K562 (cell line): ENCODE results near the gene ACBD6. TPM values are rescaled to one million over a fixed set of nuclear protein-coding genes. Genes with fewer than 3 reads are reported as not detected.

Source experiments
- ATAC-seq: fragments of 200-7000 bp; cut with Tn5 transposase; 3 replicates; pipeline ENCODE4 v1.9.1; 2020; ENCODE audit warnings: moderate library complexity
- BruUV-seq: library from RNA; stranded (reverse); fragments of 400-500 nt; replicated peaks from 2 replicates; lab custom pipeline; 2021; lab: Mats Ljungman, UMichigan
- CTCF ChIA-PET: fragments of 300-600 bp; formaldehyde crosslinking; extraction: SDS; loops from one replicate; lab custom pipeline; 2021; ENCODE audit warnings: low intra/inter-chr PET ratio; lab: Yijun Ruan, JAX
- POLR2A ChIA-PET: fragments of 300-600, 350-650 bp; sonication (Branson Sonifier 250); formaldehyde crosslinking; extraction: SDS; loops from one replicate; lab custom pipeline; 2021; ENCODE audit warnings: antibody characterized with exemption, inconsistent platforms; lab: Yijun Ruan, JAX
- DNase-seq, 4 experiments: peaks; one replicate each; pipeline versions ENCODE4 v3.0.0 to v3.0.0-alpha.2; 2011 to 2018; ENCODE audit warnings: low spot score in 3 of 4, mixed read lengths in 3 of 4; ENCODE audit errors: extremely low read depth in 1 of 4
- FAIRE-seq: peaks from 2 replicates; lab custom pipeline; 2011; peaks lifted over from hg19 to GRCh38; lab: Jason Lieb, UNC
- H2AFZ ChIP-seq: 2 replicates; pipeline ENCODE4 v1.6.0; 2011; ENCODE audit warnings: low read depth, low read length, control low read depth, inconsistent platforms
- H3K27ac ChIP-seq: fragments of 200-600 bp; 3 replicates; pipeline ENCODE4 v1.8.0; 2011; ENCODE audit warnings: low read depth, mild to moderate bottlenecking, control low read depth, inconsistent platforms, low read length, moderate library complexity, mixed read lengths; ENCODE audit errors: extremely low read depth
- H3K27me3 ChIP-seq, 2 experiments: fragments of 300-600 bp in 1 of 2; 2 replicates in 1 of 2; 3 replicates in 1 of 2; pipeline versions ENCODE4 v1.6.0 to v1.8.0; 2011; ENCODE audit warnings: inconsistent platforms in 2 of 2, low read length in 2 of 2, mild to moderate bottlenecking in 1 of 2, mixed read lengths in 1 of 2, moderate library complexity in 1 of 2; ENCODE audit not compliant: control insufficient read depth in 2 of 2, insufficient read depth in 2 of 2
- H3K36me3 ChIP-seq: fragments of 300-600 bp; 3 replicates; pipeline ENCODE4 v1.8.0; 2011; ENCODE audit warnings: mild to moderate bottlenecking, low read length, inconsistent platforms; ENCODE audit not compliant: control insufficient read depth, insufficient read depth
- H3K4me1 ChIP-seq, 2 experiments: fragments of 200-600 bp in 1 of 2; replicated peaks in 1 of 2; 2 replicates in 1 of 2; 3 replicates in 1 of 2; pipeline versions ENCODE4 v1.5.1 to v1.8.0; 2011; ENCODE audit warnings: inconsistent platforms in 2 of 2, low read length in 2 of 2, mild to moderate bottlenecking in 1 of 2, mixed read lengths in 1 of 2, moderate library complexity in 1 of 2; ENCODE audit not compliant: control insufficient read depth in 2 of 2, insufficient read depth in 2 of 2
- H3K4me2 ChIP-seq: 2 replicates; pipeline ENCODE4 v1.6.1; 2011; ENCODE audit warnings: low read length, control low read depth, inconsistent platforms, mixed read lengths; ENCODE audit not compliant: insufficient read depth
- H3K4me3 ChIP-seq: fragments of 200-600 bp; sonication (generic), shearing (Covaris generic); 2 replicates; pipeline ENCODE4 v1.5.1; 2016; ENCODE audit warnings: control low read depth, inconsistent platforms
- H3K79me2 ChIP-seq: fragments of 200-600 bp; 3 replicates; pipeline ENCODE4 v1.8.0; 2011; ENCODE audit warnings: low read length, inconsistent platforms; ENCODE audit not compliant: control insufficient read depth, insufficient read depth
- H3K9ac ChIP-seq, 2 experiments: 2 replicates each; pipeline versions ENCODE4 v1.6.0 to v1.6.1; 2011; ENCODE audit warnings: low read depth in 2 of 2, low read length in 2 of 2, control low read depth in 1 of 2, inconsistent platforms in 1 of 2, mild to moderate bottlenecking in 1 of 2, mixed read lengths in 1 of 2; ENCODE audit not compliant: insufficient read depth in 1 of 2
- H3K9me1 ChIP-seq: one replicate; pipeline ENCODE4 v1.6.0; 2011; ENCODE audit warnings: inconsistent platforms, mild to moderate bottlenecking, low read length, moderate library complexity; ENCODE audit not compliant: control insufficient read depth, insufficient read depth
- H3K9me3 ChIP-seq: replicated peaks from 2 replicates; pipeline ENCODE4 v1.5.1; 2011; ENCODE audit warnings: low read depth, low read length, inconsistent platforms; ENCODE audit not compliant: control insufficient read depth, insufficient read depth
- H4K20me1 ChIP-seq: replicated peaks from 2 replicates; pipeline ENCODE4 v1.6.1; 2011; ENCODE audit warnings: low read length, inconsistent platforms, mixed read lengths; ENCODE audit not compliant: control insufficient read depth, insufficient read depth
- PBX2 ChIP-seq, 2 experiments: IDR thresholded peaks in 1 of 2; conservative IDR thresholded peaks in 1 of 2; 2 replicates each; pipeline ENCODE4 v1.6.1; 2016; ENCODE audit warnings: low read depth in 2 of 2, mild to moderate bottlenecking in 1 of 2, missing compliant biosample characterization in 1 of 2, missing genetic modification characterization in 1 of 2, moderate library complexity in 1 of 2
- ZBTB17 ChIP-seq: fragments of 450-650 bp; formaldehyde crosslinking; IDR thresholded peaks from 2 replicates; pipeline ENCODE4 v1.4.0; 2020; ENCODE audit warnings: mild to moderate bottlenecking
- WGBS: fragments of 100-300 bp; shearing (Covaris generic); methylation state at CpG from one replicate; pipeline ENCODE4 v1.1.6; 2016; ENCODE audit warnings: low coverage, mixed read lengths; ENCODE audit not compliant: insufficient coverage; ENCODE audit errors: missing lambda C conversion rate; 5-methylcytosine and 5-hydroxymethylcytosine counted together
- in situ Hi-C: fragments of 300-500 bp; cut with MboI; formaldehyde crosslinking; loops from 4 replicates; pipeline ENCODE4 v1.15.0; 2018; ENCODE audit warnings: inconsistent platforms, mixed read lengths
- intact Hi-C: fragments of 100-400 bp; cut with micrococcal nuclease; formaldehyde crosslinking; loops from 2 replicates; pipeline ENCODE4 v1.14.2; 2022
- polyA plus RNA-seq, 8 experiments: library from polyadenylated mRNA; depleted of rRNA in 4 of 8; stranded (reverse) in 5 of 8; unstranded in 3 of 8; fragments of >200 nt; fragmentation: Nextera tagmentation in 2 of 8; fragmentation: Illumina TruSeq in 1 of 8; extraction: Ambion mirVana in 2 of 8; extraction: Trizol in 1 of 8; gene quantifications; 2 replicates each; pipeline versions ENCODE4 v1.2.1 to v1.2.3, GENCODE V29; 2011 to 2014; ENCODE audit warnings: inconsistent platforms in 1 of 8, missing spikeins in 1 of 8
- total RNA-seq, 7 experiments: library from RNA; depleted of rRNA in 6 of 7; stranded (reverse); fragments of >200 nt in 6 of 7; fragmentation: Illumina TruSeq in 2 of 7; extraction: Trizol in 2 of 7; gene quantifications; 2 replicates each; pipeline versions ENCODE4 v1.2.1 to v1.2.3, GENCODE V29; 2011 to 2021; ENCODE audit warnings: low replicate concordance in 1 of 7

ACBD6 gene
- total and polyA plus RNA-seq, 9 of the 15 experiments (the other 6 are each of a cell fraction or from before 2014, with no cell fraction given): 16.9 to 107 (median 77.7) TPM

GRCh38 chr1:180358649-180359048, 143.7 kb downstream of the ACBD6 start:
- H2AFZ ChIP-seq: no peak overlapping the region
- no peaks in the 10 kb centered on the region for H3K79me2 ChIP-seq
- no peak for TF ChIP-seq PBX2 (CRISPR knock-in tag; IDR thresholded peaks at IDR 0.05; ENCODE audit: low read depth)
- TF ChIP-seq PBX2 (tag; conservative IDR thresholded peaks at IDR 0.05; ENCODE audit: low read depth): peak; percentile 49; the same call in 1 of the 2 replicates
- no peak for TF ChIP-seq ZBTB17
- TF ChIP-seq, all 486 proteins: peak for 1
- ATAC-seq (no peak), FAIRE-seq (no peak), DNase-seq (no peak)
- no peak overlapping the region for H3K9ac ChIP-seq
- no peaks in the 10 kb centered on the region for H3K27me3 ChIP-seq
- no peaks in the 10 kb centered on the region for H3K9me1 ChIP-seq
- in situ Hi-C loops (no loop called here), intact Hi-C loops (no loop called here)
- no peaks in the 10 kb centered on the region for H3K4me1 ChIP-seq
- no peak overlapping the region for H3K27ac ChIP-seq
- ChIA-PET POLR2A (no interaction called here), CTCF (interaction anchor here (0.5 kb wide), 1 partner anchor 362 kb away, joined by 5 read pairs; no protein-coding TSS in a partner anchor)
- no peaks in the 10 kb centered on the region for H4K20me1 ChIP-seq
- H3K36me3 ChIP-seq: no peaks in the 10 kb centered on the region
- no peak overlapping the region for H3K4me2 ChIP-seq
- no peak overlapping the region for H3K4me3 ChIP-seq
- no TSS peak for BruUV-seq
- H3K9me3 ChIP-seq: no peaks in the 10 kb centered on the region
- WGBS: 69% methylated on average over 1 of the region's 1 CpG
